HG03039 (cell line): Measurements from ENCODE around the gene OXSR1.
"Not testable (repeated sequence)": the region's sequence is repeated elsewhere in the genome, so short reads cannot be mapped to it uniquely, and the experiment has no call there.

Source experiments
- ATAC-seq: cut with Tn5 transposase; IDR thresholded peaks from one replicate; pipeline ENCODE4 v1.9.1; 2021; ENCODE audit warnings: mild to moderate bottlenecking, moderate library complexity; ENCODE audit not compliant: unreplicated experiment

OXSR1 gene

DNA sequence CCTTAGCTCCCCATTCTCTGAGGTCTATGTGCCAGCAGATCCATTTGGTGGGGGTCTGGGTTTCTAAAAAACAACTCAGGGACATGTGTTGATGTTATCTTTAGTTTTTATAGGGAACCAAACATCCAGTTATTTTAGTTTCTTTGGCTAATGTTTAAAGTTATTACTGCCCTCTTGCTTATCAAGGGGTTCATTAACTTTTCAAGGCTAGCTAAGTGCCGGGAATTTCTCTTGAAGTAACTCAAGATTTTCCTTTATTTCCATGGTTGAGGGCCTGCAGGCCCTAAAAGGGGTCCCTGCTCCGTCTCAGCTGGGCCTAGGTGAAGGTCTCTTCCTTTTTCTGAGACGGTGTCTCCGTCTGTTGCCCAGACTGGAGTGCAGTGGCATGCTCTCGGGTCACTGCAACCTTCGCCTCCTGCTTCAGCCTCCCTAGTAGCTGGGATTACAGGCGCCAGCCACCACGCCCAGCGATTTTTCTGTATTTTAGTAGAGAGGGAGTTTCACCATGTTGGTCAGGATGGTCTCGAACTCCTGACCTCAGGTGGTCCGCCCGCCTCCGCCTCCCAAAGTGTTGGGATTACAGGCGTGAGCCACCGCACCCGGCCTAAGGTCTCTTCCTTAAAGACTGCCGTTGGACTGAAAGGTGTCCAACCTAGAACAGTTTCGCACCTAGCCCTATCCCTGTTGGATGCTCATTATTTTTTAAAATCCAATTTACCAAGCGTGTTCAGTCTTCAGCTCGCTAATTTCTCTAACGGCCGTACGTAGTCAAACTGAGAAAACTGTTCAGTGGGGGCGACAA, 1.3 kb upstream of the OXSR1 start:
- ATAC-seq, result no peak

DNA sequence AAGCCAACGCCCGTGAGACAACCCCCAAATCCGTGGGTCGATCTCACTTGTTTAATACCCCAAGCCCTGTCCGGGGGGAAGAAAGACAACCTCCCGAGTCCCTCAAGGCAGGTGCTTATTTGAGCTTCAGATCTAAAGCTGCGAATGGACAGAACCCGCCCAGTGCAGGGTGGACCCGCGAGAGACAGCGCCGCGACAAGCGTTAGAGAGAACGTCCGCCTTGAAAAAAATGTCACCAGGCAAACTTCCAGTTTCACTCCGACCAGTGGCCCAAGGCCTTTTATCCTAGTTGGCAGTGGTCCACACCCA, 740 bp upstream of the OXSR1 start:
- no peak for ATAC-seq

DNA sequence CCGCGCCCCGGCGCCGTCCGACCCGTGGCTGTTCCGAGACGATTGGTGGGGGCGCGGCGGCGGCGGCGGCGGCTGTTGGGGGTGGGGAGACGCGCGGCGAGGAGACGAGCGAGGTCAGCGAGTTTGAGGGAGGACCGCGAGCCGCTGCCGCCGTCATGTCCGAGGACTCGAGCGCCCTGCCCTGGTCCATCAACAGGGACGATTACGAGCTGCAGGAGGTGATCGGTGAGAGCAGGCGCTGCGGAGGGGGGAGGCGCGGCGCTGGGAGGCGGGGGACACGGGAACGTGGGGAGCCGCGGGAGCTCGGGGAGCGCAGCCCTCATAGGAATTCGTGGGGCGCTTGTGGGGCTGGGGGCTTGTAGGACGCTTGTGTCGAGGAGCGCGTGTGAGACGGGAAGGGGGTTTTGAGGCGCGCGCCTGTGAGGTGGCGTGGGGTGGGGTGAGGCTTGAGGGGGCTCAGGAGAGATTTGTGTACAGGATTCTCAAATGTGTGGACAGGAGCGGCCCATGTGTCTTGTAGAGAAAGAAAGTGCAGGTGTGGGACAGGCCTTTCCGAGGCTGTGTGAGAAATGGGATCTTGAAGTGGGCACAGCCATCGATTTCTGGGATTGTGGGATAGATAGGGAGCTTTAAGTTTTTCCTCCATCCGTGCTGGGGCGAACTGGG, 518 bp downstream of the OXSR1 start:
- ATAC-seq, result no peak

DNA sequence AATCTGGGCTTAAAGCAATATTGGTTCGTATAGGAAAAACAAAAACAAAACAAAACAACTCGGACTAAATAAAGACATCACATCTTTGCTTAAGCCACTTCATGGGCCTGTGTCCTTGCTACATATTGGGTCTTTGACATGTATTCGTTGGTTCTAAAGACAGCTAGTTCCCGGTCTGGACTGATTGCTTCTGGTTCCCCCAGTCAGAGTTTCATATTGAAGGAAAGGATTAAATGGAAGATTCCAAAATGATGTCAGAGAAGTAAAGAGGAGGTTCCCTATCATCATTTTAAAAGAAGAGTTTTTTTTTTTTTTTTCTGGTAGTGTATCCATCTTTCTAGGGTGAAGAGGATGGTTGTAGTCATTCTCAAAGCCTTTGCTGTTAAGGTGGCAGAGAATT, 2.3 kb downstream of the OXSR1 start:
- ATAC-seq, result no peak

DNA sequence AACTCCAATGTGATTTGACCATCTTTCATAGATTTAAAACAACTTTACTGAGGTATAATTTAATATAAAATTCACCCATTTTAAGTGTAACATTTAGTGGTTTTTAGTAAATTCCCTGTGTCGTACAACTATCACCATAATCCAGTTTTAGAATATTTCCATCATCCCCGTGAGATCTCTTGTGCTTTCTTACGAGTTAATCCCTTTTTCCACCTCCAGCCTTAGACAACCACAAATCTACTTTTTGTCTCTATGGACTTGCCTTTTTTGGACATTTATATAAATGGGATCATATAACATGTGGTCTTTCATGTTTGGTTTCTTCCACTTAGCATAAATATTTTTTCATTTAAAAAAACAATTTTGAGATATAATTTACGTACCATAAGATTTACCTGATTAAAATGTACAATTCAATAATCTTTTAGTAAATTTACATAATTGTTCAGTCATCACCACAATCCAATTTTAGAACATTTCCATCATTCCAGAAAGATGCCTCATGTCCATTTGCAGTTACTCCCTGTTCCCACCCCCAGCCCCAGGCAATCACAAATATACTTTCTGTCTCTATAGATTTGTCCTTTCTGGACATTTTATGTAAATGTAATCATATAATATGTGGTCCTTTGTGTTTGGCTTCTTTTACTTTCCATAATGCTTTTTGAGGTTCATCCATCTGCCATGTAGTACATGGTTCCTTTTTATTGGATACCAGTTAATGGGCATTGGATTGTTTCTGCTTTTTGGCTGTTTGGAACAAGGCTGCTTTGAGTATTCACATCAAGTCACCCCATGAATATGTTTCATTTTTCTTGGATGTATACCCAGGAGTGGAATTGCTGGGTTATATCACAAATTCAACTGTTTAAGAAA, 3.1 kb downstream of the OXSR1 start:
- ATAC-seq, result no peak

DNA sequence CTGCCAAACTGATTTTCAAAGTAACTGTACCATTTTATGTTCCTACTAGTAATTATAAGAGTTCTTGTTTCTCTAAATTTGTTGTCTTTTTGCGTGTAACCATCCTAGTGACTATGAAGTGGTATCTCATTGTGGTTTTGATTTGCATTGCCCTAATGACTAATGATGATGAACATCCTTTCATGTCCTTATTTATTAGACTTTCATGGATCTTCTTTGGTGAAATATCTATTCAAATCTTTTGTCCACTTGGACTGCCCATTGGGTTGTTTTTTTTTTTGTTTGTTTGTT, 3.6 kb downstream of the OXSR1 start:
- no peak for ATAC-seq

DNA sequence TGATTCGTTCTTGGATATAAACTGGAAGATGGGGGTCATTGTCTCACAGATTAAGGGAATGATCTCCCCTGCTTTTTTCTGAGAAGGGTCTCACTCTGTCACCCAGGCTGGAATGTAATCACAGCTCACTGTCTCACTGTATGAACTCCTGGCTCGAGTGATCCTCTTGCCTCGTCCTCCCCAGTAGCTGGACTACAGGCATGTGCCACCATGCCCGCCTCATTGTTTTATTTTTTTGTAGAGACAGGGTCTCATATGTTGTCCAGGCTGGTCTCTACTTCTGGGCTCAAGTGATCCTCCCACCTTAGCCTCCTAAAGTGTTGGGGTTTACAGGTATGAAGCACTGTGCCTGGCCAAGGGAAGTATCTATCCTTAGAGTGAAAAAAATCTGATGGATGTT, 5.4 kb downstream of the OXSR1 start:
- no peak for ATAC-seq

DNA sequence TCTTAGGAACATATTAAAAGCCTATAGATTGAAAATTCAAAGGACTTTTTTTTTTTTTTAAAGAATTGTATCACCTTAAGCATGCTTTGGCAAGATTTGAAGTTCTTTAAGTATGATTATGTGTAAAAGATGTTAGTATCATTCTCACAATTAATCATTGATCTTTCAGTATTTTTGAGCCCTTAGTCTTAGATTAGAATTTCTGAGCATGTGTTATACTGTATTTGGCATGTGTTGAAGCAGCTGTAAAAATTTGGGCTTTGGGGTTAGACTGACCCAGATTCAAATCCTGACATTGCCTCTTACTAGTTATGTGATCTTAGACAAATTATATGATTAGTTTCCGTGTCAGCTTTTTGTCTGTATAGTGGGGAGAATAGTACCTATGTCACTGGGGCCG, 6.3 kb downstream of the OXSR1 start:
- ATAC-seq, result no peak

DNA sequence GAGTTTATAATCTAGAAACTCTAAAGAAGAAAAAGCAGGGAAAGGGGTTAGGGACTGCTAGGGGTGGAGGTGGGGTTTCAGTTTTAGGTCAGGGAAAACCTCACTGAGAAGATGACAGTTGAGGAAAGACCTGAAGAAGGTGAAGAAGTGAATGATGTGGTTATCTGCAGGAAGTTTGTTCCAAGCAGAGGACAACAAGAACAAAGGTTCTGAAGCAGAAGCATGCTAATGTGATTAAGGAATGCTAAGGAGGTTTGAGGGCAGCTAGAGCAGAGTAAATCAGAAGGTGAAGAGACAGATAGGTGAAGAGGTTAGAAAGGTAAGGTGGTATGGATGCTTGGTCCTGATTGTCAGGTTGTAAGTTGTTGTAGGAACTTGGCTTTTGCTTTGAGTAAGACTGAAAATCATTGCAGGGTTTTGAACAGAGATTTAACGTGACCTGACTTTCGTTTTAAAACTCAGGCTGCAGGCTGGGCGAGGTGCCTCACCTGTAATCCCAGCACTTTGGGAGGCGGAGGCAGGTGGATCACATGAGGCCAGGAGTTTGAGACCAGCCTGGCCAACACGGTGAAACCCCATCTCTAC, 8.6 kb downstream of the OXSR1 start:
- ATAC-seq, result no peak

DNA sequence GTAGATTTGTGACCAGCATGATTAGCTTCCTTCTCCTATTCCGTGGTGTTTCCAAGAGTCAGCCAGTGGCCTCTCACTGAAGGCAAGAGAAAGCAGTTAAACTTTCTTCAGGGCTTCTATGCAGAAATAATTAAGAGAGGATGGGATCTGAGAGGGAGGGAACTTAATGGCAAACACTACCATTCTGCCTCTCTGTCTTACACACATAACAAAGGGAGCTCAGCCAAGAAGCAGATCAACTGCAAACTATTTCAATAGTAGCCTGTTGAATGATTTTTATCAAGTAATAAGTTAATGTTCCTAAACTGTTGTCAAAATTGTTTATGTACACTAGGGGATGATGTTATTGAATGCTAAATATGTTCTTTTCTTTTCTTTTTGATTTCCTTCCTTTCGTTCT, 11.8 kb downstream of the OXSR1 start:
- ATAC-seq, result no peak

DNA sequence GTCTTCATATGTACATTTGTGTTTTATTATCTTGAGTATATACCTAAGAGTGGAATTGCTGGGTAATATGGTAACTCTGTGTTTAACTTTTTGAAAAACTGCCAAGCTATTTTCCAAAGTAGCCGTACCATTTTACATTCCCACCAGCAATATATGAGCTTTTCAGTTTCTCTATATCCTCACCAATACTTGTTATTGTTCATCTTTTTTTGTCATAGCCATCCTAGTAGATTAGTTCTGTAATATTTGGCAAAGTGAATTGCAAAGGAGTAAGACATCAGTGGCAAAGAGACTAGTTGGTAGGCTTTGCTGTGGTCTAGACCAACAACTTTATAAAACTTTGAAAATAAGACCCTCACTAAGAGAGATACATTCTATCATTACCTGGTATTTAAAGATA, 21.4 kb downstream of the OXSR1 start:
- no peak for ATAC-seq

DNA sequence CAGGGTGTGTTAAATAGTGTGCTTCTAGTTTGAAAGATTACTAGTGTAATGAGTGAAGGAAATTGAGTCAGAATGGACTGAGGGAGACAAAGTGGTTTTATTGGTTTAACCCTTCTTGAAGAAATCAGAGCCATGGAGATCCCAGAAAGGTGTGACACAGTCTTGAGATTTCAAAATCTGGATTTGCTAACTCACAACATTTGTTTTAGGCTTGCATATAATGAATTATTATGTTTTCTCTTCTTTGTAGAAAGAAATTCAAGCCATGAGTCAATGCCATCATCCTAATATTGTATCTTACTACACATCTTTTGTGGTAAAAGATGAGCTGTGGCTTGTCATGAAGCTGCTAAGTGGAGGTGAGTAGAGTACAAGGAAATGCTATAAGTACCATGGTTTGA, 25.1 kb downstream of the OXSR1 start:
- no peak for ATAC-seq

DNA sequence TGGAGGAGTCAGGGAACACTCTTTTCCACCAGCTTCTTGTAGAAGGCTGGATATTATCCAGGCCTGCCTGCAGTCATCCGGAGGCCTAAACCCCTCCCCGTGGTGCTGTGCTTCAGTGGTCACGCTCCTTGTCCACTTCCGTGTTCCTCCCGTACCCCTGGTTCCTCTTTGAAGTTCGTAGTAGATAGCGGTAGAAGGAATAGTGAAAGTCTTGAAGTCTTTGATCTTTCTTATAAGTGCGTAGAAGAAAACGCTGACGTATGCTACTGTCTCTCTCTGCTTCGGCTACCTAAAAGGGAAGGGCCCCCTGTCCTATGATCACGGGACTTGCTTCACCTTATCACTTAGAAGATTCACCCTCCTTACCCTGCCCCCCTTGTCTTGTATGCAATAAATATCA, 37.6 kb downstream of the OXSR1 start:
- ATAC-seq, result not testable (repeated sequence)

DNA sequence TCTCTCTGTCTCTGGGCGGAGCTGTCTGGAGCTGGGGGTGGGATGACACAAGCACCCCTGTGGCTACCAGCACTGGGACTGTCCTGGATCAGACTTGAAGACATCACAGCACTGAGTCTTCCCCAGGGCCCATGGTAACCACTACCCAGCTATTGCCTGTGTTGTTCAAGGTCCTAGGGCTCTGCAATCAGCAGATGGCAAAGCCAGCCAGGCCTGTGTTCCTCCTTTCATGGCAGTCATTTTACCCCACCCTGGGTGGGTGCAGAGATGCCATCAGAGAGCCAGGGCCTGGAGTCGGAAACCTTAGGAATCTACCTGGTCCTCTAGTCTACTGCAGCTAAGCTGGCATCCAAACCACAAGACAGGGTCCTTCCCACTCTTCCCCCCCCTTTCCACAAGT, 38.4 kb downstream of the OXSR1 start:
- no peak for ATAC-seq

DNA sequence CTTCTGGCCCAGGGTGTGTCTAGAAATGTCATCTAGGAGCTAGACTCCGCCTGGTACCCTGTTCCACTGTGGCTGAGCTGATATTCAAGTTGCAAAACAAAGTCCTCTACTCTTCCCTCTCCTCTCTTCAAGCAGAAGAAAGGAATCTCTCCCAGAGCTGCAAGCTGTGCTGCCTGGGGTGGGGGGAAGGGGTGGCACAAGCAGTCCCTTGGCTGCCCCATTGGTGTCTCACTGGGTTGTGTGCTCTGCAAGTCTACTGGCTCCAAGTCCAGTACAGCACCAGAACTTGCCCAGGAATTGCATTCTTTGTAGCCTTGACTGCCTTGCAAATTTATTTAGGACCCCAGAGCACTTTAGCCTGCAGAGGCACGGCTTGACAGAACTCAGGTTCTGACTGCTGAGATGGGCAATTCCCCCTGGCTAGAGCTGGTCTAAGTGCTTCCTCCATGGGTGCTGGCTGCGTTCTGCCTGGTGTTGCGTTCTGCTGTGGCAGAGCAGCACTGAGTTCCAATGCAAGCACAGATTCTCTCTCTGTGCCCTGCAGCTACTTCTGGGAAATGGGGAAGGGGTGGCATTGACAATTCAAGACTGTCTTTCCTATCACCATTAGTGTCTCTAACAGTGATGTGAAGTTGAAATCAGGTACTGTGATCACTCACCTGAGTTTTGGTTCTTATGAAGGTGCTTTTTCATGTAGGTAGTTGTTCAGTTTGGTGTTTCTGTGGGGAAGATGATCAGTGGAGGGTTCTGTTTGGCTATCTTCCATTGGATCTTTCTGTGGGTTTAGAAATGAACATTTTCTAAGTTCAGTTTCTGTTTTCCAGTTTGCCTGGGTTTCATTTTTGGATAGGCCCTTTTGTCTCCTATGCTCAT, 39.5 kb downstream of the OXSR1 start:
- ATAC-seq, result no peak

DNA sequence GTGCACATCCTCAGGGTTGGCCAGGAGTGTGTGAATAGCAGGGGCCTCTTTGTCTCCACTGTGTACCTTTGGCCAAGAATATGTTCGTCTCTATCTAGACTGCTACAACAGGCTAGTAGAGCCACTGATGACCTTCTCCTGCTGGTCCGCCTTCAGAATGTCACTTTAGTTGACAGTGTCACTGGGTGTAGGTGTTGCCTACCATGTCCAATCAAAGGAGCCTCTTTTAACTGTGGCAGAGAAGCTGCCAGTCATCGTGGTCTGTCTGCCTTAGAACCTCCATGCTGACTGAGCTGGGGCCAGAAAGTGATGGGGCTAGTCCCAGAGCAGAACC, 40.1 kb downstream of the OXSR1 start:
- ATAC-seq, result no peak

DNA sequence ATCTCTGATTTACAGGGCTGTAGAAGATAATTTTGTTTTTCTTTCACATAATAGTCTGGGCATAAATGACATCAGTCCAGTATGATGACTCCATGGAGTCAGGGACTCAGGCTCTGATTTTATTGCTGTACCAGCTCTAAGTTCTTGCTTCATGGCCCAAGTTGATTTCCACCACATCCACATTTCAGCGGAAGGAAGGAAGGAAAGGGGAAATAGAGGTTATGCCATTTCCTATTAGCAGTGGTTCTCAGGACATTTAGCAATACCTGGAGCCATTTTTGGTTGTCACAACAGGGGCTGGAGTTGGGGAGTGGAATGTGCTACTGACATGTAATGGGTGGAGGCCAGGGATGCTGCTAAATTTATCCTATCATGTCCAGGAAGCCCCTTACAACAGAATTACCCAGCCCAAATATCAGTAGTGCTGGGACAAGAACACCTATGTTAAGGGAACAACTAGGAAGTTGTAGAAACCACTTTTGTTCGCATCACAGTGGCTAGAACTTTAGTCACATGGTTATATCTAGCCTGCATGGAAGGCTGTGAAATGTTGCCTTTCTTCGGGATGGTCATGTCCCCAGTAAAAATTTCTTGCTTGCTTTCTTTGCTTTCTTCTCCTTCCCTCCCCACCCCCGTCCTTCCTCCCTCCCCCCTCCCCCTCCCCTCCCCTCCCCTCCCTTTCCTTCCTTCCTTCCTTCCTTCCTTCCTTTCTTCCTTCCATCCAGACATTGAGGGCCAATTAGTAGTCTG, 42.1 kb downstream of the OXSR1 start:
- ATAC-seq, result no peak

DNA sequence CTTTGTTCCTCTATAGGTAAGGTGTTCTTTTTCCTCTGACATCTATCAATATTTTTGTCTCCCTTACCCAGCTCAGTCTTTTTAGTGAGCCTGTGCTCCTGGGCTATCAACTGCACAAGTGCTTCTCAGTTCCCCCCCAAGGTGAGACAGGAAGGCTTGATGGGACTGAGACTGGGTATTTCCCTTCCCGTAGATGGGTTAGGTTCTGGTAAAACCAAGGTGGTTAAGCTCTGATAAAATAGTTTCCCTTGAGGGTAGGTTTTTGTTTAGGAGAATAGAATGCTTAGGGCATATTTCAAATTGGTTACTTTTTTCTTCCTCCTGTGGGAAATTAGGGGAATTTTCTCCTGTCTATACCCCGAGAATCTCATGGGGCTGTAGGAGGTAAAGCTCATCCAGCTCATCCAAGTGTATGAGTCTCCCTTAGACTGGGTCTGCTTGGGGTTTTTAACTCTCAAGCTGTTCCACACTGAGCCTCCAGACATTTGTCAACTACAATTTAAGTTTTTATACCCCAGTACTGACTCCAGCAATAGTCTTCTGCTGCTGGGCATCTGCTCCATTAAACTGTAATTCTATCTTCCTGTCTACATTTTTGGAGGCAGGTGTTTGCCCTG, 44.9 kb downstream of the OXSR1 start:
- peak; percentile 74 for ATAC-seq

DNA sequence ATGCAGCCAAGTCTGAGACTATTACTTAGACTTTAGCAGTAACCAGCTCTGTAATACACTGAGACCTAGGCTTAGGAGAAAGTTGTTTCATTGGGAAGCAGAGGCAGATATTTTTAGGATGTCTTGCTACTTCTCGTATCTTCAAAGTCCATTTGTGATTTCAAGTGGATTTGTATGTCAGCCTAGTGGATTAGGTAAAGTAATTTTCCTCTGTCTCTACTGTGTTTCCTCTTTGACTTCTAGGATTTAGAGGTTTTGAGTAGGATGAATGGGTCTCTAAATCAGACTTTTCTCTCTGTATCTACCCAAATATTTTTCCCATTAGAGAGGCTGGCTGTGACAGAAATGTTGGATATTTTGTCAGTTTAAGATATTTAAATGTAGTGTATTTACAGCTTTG, 46.8 kb downstream of the OXSR1 start:
- no peak for ATAC-seq

DNA sequence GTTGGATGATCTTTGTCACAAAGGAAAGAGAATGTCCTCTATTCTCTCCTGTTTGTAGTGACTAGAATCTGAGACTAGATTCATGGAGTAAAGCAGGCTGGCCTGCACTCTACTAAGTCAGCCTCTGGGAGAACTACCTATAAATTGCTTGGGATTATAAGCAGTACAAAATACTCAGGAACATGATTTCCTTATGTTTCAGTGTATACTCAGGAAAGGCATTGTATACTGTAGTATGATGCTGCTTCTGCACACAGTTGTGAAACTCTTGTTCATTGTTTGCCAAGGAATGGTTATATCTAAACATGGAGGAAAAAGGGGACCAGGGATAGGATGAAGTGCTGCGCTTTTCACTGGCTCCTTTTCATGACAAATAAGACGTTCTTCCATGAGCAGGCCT, 49.2 kb downstream of the OXSR1 start:
- ATAC-seq, result no peak
